Mucosa of gallbladder (tissue), 1 donor: Measurements from ENCODE around the gene LOXL1. TPM values are rescaled to one million over a fixed set of nuclear protein-coding genes. Genes with fewer than 3 reads are reported as not detected.
"Not testable (repeated sequence)": the region's sequence is repeated elsewhere in the genome, so short reads cannot be mapped to it uniquely, and the experiment has no call there.

Experiments
- DNase-seq: peaks from one replicate; pipeline ENCODE4 v3.0.0-alpha.2; 2020; ENCODE audit warnings: low spot score
- total RNA-seq: library from RNA; stranded (reverse); gene quantifications from one replicate; pipeline ENCODE4 v1.2.1, GENCODE V29; 2021
- donor health status: DM: no; HTN: no; CAD: no.

LOXL1 gene
- total RNA-seq, 1 donor from 2014 or later: 20.2 TPM

DNA sequence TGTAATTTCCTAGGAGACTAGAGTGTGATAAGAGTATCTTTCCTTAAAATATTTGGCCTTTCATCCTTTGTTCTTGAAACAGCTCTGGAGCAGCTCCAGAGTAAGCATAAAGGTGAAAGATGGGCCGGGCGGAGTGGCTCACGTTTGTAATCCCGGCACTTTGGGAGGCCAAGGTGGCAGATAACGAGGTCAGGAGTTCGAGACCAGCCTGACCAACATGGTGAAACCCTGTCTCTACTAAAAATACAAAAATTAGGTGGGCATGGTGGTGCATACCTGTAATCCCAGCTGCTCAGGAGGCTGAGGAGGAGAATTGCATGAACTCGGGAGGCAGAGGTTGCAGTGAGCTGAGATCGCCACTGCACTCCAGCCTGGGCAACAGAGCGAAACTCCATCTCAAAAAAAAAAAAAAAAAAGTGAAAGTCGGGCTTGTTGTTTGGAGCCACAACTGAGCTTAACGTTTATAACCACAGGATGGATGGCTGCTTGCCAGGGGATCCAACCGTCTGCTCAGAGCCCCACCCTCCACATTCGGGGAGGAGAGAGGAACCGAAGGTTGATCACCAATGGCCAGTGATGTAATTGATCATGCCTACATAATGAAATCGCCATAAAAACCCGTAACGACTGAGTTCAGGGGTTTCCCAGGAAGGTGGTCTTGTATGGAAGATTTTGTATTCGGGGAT lies 49.3 kb downstream of the LOXL1 start:
- DNase-seq: not testable (repeated sequence)

DNA sequence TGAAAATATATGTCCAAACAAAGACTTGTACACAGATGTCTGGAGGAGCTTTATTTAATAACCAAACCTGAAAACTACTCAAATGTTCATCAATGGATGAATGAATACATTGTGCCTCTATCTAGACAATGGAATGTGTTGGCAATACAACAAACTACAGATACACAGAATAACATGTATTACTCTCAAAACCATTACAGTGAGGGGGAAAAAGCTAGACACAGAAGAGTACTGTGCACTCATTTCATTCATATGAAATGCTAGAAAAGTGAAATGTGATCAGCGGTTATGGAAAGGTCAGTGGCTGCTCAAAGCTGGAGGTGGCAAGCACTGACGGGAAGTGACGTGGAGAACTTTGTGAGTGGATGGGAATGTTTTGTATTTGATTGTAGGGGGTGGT lies 52.6 kb downstream of the LOXL1 start:
- no peak for DNase-seq

DNA sequence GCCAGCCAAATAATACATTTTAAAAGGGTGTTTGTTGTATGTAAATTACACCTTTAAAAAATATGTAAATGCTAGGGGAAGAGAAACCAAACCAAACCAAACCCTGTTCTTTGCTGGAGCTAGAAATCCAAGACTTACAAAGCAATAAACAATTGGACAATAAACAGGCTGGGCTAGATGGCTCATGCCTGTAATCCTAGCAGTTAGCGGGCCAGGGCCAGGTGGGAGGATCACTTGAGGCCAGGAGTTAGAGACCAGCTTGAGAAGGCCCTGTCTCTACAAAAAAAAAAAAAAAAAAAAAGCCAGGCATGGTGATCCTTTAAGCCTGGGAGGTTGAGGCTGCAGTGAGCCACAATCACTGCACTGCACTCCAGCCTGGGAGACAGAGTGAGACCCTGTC lies 53.4 kb downstream of the LOXL1 start:
- DNase-seq: no peak

DNA sequence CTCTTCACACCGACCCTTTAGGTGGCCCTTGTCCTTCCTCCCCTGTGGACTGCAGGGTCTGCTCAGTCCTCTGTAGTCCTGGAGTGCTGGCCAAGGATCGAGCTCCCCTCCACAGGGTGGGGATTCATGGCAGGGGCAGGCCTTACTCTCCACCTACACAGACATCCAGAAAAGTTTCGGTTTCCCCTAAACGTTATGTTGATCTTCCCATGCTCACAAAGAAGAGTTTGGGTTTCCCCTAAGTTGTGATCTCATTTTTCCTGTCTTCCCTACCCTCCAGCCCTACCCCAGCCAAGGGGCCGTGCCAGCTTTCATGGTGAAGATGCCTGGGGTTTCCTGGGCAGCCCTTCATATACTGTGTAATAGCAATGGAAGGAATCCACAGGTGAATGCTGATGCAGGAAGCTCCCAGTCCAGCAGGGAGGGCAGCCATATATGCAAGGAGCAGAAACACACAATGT lies 55.5 kb downstream of the LOXL1 start:
- no peak for DNase-seq

DNA sequence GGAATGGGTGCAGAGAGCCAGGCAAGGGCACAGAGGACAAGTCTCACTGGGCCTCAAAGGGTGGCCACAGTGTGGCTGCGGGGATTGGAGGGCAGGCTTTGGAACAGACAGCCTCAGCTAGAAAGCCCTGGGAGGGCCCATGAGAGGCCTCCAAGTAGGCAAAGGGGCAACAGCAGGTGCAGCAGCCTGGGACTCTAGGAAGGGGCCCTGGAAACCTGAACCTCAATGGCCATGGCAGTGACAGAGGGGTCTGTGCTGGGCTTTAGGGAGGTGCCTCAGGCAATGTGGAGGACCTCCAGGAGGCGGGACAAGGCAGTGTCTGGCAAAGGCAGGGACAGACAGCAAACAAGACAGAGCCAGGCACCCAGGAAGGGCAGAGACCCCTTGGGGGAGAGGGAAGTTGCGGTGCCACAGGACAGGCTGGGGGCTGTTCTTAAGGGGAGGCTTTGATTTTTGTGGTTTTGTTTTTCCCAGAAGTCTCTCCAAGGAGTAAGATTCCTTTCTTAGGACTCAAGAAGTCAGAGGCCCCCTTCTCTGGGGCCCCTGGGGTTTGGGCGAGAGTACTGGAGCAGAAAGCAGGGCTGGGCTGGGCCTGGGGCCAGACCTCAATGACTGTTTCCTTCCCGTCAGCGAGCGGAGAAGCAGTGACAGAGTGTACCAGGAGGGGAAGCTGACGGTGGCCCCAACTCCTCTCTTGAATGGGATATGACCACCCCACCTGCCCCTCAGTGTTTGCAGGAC lies 56.1 kb downstream of the LOXL1 start:
- DNase-seq: peak; percentile 68

DNA sequence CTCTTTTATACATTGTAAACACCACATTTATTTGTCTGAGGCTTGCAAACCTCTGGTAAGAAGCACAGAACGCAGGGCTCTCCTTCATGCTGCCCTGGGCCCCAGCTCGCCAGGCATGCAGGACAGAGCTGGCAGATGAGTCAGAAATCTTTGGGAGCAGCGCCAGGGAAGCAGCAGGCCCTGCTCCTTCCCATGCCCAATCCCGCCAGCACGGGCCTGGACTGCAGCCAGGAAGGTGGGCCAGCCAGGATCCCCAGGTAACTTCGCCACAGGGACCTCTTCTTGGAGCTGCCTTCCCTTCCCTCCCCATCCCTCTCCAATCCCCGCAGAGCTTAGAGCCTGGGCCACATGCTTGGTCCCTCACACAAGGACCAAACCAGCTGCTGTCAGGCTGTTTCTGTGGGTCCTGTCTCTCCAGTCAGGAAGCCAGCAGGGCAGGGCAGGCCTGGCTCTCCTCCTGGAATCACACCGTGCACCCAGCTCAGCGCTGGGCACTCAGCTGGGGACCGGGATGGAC lies 57.0 kb downstream of the LOXL1 start:
- DNase-seq: peak; percentile 60

DNA sequence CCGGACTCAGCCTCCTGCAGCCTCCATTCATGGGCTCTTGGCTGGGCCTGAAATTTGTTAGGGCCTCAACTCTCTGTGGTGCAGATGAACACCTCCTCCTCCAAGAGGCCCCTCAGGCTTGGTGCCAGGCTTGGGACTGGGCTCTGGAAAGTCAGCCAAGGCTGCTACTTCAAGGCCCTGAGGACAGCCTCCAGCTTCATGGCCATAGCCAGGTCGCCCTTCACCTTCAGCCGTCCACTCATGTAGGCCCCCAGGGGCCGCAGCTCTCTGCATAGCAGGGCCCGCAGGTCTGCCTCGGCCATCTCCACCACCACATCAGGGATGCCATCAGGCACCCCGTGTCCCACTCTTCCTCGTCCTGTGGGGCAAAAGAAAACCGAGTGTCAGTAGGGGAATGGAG lies 57.5 kb downstream of the LOXL1 start:
- no peak for DNase-seq

DNA sequence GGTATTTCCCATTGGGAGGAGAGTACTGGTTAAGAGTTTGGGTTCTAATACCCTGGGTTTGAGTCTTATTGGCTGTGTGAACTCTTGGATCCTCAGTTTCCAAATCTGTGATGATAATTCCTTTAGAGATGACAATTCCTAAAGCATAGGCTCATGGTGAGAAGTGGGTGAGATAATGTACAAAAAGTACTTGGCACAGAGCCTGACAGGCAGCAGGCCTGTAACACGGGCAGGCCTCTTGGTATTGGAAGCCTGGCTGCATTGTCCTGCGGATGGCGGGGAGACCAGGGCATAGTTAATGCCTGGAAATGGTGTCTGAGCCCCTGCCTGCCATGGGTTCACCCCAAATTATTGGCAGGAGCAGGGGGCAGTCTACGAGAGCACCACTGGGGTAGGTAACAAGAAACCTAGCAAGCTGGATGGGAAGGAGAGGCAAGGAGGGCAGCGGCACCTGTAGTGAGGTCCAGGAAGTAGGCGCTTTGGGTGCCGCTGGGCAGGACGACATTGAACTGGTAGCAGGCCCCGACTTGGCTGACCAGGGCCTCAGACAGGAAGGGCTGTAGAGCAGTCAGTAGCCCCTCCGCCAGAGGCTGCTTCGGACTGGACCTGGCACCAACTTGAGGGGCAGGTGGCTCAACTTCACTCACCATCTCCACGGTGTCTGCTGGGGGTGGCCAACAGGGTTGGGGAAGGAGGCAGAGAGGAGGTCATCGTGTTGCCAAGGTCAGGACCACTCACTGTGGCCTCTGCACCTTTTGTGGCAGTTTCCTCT lies 58.1 kb downstream of the LOXL1 start:
- no peak for DNase-seq

DNA sequence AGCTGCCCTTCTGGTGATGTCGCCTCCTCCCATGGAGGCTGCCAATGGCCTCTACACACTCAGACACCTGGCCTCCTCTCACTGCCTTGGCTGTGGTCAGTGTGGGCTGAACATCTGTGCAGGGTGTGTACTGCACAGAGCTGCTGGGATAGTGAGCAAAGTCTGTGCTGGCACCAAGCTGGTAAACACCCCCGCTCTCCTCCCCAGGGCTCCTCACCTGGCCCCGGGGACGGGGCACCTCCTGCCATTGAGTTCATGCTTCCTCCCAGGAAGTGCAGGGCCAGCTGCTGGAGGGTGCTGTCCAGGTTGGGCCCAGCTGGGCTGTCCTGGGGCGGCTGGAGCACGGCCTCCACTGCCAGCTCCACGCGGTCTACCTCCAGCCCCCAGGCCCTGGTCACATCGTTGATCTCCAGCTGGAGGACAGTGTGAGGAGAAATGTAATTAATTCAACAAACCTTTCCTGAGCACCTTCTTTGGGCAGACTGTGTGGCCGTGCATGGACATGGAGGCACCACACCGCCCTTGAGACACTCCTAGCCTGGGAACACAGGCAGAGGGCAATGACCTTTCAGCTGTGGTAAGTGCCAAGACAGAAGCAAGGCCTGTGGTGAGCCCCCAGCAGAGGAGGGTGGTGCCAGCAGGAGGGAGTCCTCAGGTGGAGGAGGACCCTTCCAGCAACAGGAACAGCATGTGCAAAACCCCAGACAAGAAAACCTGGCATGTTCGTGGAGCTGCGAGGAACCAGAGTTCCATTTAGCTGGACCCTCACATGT lies 59.0 kb downstream of the LOXL1 start:
- DNase-seq: no peak

DNA sequence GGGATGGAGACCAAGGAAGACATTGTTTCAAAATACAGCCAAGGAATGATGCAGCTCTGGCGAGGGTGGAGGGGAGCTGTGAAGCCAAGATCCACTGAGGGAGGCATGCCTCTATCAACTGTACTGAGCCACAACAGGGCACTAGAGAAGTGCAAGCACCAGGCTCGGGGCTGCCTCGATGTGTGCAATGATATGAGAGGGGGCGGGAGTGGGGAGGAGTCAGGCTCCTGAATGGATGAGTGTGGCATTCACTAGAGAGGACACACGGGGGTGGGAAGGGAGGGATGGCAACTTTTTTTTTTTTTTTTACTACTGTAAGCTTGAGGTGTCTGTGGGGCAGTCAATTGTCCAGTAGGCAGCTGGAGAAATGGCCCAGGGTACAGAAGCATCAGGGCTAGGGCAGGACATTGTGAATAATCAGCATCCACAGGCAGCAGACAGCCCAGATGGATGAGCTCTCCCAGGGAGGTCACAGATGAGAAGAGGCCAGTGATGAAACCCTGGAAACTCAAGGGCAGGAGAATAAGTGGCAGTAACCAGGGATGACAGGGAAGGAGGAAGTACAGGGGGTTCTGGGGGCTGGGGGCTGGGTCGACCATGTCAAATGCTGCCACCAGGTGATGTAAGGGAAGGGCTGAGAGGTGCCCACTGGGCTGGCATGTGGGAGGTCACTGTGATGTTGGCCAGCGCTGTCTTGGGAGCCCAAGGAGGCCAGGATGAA lies 60.0 kb downstream of the LOXL1 start:
- no peak for DNase-seq

DNA sequence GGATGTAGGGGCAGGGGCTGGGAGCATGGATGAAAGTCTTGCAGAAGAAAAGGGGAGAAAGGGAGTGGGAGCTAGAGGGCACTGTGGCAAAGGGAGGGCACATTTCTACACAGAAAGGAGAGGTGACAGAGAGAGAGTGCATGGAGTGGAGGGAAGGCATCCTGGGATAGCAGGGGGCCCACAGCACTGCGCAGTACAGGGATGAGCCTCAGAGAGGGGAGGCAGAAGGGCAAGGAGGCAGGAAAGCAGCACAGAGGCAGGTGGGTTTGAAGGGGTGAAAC lies 60.5 kb downstream of the LOXL1 start:
- DNase-seq: no peak

DNA sequence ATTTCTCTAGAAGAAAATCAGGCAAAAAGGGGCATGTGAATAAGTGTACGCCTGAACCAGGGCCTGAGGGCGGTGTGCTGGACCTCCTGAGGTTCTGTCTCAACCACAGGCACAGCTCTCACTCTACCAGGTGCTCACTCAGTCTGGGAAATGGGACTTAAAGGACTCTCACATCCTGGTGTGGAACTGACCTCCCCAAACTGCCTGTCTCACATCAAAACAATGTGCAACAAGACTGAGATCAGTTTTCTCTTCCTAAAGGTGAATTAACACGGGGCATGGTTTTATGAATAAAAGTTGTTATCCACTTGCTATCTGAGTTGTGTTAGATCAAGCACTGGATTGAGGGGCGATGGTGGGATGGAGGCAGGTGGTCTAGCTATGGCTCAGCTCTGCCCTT lies 61.0 kb downstream of the LOXL1 start:
- DNase-seq: no peak

DNA sequence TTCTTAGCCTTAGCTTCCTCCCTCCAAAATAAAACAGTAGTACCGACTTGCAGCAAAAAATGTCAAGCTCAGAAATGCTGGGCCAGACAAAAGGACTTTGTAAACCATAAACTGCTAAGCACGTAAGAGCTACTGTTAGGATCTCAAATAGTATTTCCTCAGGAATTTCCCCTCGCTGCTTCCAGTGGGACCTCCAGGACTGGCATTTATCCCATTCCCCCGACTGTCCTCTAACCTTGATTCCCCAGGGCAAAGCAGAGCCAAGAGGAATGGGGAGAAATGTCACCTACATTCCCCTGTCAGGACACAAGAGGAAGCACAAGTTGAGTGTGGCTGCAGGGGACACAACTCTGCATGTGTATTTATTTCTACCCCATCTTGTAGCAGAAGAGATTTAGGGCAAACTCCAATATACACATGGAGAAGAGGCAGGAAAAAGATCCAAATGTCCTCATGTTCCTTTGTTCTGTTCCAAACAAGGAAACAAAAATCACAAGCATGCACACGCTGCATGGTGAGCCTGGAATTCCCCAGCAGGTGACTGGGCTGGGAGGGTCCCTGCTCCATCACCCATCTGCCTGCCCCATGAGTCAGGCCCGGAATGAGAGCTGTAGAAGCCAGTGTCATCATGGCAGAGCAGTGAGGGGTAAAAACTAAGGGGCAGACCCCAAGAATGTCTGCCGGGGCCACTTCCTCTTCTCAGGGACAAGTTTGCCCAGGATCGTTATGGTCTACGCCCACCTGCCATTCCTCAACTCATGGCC lies 61.6 kb downstream of the LOXL1 start:
- no peak for DNase-seq

DNA sequence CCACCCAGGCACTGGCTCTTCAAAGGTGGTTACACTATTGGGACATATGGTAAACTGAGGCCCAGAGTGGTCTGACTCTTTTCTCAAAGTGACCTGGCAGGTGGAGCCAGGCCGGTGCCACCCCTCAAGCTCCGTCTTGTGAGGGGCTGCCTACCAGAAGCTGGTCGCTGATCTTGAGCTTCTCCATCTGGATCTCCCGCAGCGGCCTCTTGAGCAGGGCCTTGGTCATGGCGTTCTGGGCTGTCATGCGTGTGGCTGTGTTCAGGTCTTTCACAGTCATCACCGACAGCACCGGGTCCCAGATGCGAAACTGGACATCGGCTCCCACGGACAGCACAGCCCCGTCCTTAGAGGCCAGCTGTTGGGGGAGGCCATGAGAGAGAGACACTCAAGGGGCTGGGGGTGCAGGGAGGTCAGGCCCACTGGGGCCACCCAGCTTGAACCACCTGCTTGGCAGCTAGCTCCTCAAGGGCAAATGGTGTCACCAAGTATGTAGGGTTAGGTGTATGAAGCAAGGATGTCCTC lies 62.2 kb downstream of the LOXL1 start:
- DNase-seq: no peak

DNA sequence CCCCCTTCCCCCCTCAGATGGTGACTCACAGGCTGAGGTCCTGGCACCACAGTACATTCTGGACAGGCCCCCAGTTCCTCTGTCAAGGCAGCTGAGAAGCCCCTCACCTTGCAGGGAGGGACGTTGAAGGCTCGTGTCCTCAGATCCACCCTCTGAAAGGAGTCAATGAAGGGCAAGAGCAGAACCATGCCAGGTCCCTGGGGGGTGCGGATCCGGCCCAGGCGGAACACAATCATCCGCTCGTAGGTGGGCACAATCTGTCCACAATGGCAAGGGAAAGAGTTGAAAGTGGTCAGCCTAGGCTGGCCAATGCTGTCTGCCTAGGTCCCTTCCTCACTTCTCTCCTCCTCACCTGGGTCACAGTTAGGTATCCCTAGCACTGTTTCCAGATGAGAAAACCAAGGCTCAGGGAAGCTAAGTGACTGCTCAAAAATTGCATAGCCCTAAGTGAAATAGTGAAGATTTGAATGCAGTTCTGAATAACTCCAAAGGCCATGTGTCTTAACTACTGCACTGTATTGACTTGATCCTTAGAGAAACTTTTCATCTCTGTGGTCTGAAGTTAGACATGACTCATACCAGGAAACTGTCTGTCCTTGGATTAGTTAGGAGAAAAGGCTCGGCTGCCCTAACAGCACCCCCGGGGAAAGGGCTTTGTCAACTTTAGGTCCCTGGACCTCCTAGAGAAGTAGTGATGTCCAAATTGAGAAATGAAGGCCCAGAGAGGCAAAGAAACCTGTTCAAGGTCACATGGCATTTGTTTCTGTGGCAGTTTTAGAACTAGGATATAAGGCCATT lies 62.9 kb downstream of the LOXL1 start:
- no peak for DNase-seq

DNA sequence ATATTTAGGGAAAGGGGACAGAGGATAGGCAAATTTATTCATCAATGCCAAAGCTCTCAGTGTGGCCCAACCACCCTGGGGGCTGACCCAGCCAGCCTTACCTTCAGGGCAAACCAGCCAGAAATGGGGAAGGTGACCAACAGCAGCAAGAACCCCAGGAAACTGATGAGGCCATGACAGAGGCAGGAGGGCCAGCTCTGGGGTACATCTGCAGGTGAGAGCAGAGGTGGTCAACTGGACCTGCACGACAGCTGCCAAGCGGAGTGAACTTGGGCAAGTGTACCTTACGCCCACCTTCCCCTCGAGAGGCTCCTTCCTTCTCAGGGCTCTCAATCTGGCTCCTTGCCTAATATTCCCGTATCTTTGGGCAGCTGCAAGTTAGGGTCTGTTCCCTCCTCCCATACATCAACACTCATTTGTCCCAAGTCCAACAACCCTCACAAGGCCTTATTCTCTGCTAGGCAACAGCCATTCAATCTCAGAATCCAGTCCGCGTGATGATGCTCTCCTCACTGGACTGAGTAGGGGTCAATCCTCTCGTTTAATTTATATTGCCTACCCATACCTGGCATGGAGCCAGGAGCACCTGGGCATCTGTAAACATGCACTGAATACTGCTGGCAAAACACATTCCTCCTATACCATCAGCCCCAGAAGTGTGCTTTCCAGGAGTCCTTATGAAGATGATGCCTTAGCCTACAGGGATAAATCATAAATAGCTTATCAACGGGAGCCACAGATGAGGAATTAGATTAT lies 64.2 kb downstream of the LOXL1 start:
- no peak for DNase-seq

DNA sequence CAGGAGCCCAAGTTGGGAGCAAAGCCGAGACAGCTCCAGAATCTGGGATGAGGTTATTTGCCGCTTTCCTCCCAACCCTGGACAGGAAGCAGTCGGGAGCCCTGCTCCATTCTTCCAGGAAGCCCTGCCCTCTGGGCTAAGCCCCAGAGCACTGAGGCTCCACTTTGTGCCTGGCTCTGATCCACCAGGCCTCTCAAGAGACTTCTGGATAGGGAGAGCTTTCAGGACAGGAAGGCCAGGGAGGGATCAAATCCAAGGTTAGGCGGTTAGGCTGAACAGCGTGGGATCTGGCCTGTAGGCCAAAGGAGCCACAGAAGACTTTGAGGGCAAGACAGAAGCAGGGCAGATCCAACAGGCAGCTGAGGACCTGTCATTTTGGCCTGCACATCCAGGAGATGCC lies 65.0 kb downstream of the LOXL1 start:
- no peak for DNase-seq

DNA sequence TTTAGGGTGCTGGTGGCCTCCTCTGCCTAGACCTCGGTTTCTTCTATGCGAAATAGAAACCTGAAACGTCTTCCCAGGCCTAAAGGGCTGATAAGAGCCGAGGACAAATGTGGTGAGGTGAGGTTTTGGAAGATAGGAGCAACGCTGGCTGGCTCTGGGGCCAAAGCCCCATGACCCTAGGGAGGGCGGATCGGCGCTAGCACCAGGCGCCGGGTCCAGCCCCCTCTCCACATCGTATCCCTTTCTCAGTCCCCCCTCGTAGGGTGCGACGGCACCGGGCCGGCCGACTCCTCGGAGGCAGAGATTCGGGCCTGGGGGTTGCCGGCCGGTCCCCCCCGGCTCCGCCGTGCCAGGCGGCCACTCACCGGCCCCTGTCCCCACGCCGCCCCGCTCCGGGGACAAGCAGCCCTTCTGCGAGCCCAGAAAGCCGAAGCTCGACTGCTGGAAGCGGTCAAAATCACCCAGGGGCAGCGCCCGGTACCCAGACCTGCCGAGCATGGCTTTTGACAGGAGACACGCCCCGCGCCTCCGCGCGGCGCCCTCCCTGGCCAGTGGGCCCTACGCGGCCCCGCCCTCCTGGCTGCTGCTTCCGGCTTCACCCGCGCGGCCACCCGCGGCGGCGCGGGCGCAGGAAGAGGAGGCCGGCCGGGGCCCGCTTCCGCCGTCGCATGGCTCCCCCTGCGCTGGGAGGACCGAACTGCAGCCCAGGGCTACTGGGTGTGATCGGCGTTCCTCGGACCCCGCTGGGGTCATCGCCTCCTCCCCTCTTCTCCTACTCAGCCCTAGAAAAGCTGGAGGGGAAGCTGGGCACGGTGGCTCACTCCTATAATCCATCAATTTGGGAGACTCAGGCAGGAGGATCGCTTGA lies 65.7 kb downstream of the LOXL1 start, which contains the start of gene STOML1:
STOML1 (minus strand) TSS at position 570 of the 868 bp plus-strand sequence; CDS start at position 498, 72 bp downstream.
- DNase-seq: peak; percentile 93
